Psoas muscle (tissue), 8 donors: ENCODE data around the gene ELFN2. TPM values are rescaled to one million over a fixed set of nuclear protein-coding genes. Genes with fewer than 3 reads are reported as not detected.

ENCODE experiments used
- ATAC-seq, 4 donors: fragments of 200-7000 bp; cut with Tn5 transposase; one replicate each; pipeline ENCODE4 v1.9.1; 2020; ENCODE audit warnings: moderate library complexity in 3 of 4, mild to moderate bottlenecking in 2 of 4
- DNase-seq, 2 donors: peaks; one replicate each; pipeline ENCODE4 v3.0.0-alpha.2; 2020
- H3K27ac ChIP-seq: fragments of 200-600 bp; one replicate; pipeline ENCODE4 v1.8.0; 2022
- H3K27me3 ChIP-seq, 3 donors: fragments of 200-600 bp in 1 of 3; one replicate each; pipeline versions ENCODE4 v1.6.1 to v1.8.0; 2013 to 2022; ENCODE audit warnings: low read length in 2 of 3, mild to moderate bottlenecking in 2 of 3, moderate library complexity in 1 of 3; ENCODE audit not compliant: insufficient read depth in 3 of 3
- H3K36me3 ChIP-seq, 2 donors: fragments of 200-600 bp in 1 of 2; one replicate each; pipeline versions ENCODE4 v1.6.1 to v1.8.0; 2013 to 2022; ENCODE audit warnings: low read depth in 1 of 2, mild to moderate bottlenecking in 1 of 2, moderate library complexity in 1 of 2; ENCODE audit not compliant: insufficient read depth in 1 of 2
- H3K4me1 ChIP-seq: fragments of 200-600 bp; one replicate; pipeline ENCODE4 v1.8.0; 2022
- H3K4me3 ChIP-seq: fragments of 200-600 bp; one replicate; pipeline ENCODE4 v1.8.0; 2022; ENCODE audit warnings: mild to moderate bottlenecking
- H3K9me3 ChIP-seq: fragments of 200-600 bp; one replicate; pipeline ENCODE4 v1.8.0; 2022
- WGBS, 3 donors: extraction: QIAGEN DNeasy Blood & Tissue Kit; methylation state at CpG; one replicate each; pipeline versions ENCODE4 v1.1.6 to v1.1.7; 2013; 5-methylcytosine and 5-hydroxymethylcytosine counted together
- intact Hi-C, 2 donors: fragments of 100-400 bp; cut with DNase I; formaldehyde crosslinking; loops; one replicate each; pipeline versions ENCODE4 v1.11.0 to v1.14.2; 2022
- long read RNA-seq, 2 donors: library from polyadenylated mRNA; unstranded; transcript quantifications; one replicate each; pipeline ENCODE4 v2.0.0, GENCODE V29; 2021
- polyA plus RNA-seq, 3 donors: library from polyadenylated mRNA; stranded (reverse); fragments of 200-250 nt; gene quantifications; one replicate each; pipeline ENCODE4 v1.2.3, GENCODE V29; 2013
- total RNA-seq, 4 donors: library from RNA; stranded (reverse); fragmentation: NEBNext Ultra II Directional in 2 of 4; extraction: Animal tissue kit (Norgen Biotek cat#: 25700) in 2 of 4; gene quantifications; one replicate each; pipeline versions ENCODE4 v1.2.1 to v1.2.4, GENCODE V29; 2021 to 2023
- TF ChIP-seq, protein P1 (sequence below): fragments of 200-600 bp; IDR thresholded peaks from one replicate; pipeline ENCODE4 v1.8.0; 2022; ENCODE audit warnings: antibody characterized with exemption
- donor health status: healthy with polysubstance abuse.
- donor health status: DM: no; HTN: no; CAD: no; lungs with moderate emphysema.
- donor health status: Bipolar disorder and iron deficiency.
- donor health status: healthy.
- donor health status: DM: yes; HTN: yes; CAD: no.
- donor health status: DM: no; HTN: no; CAD: no.
- donor health status: DM: no; HTN: no; CAD: no.
- donor health status: DM: yes; HTN: yes; CAD: no.

Gene ELFN2, protein sequence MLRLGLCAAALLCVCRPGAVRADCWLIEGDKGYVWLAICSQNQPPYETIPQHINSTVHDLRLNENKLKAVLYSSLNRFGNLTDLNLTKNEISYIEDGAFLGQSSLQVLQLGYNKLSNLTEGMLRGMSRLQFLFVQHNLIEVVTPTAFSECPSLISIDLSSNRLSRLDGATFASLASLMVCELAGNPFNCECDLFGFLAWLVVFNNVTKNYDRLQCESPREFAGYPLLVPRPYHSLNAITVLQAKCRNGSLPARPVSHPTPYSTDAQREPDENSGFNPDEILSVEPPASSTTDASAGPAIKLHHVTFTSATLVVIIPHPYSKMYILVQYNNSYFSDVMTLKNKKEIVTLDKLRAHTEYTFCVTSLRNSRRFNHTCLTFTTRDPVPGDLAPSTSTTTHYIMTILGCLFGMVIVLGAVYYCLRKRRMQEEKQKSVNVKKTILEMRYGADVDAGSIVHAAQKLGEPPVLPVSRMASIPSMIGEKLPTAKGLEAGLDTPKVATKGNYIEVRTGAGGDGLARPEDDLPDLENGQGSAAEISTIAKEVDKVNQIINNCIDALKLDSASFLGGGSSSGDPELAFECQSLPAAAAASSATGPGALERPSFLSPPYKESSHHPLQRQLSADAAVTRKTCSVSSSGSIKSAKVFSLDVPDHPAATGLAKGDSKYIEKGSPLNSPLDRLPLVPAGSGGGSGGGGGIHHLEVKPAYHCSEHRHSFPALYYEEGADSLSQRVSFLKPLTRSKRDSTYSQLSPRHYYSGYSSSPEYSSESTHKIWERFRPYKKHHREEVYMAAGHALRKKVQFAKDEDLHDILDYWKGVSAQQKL
- not detected for total RNA-seq
- polyA plus RNA-seq, result under 1 TPM; 0.01 to 0.05 (median 0.01) TPM
- long read RNA-seq, donor 1, result 0 reads
- long read RNA-seq, donor 2, result 0 reads

DNA sequence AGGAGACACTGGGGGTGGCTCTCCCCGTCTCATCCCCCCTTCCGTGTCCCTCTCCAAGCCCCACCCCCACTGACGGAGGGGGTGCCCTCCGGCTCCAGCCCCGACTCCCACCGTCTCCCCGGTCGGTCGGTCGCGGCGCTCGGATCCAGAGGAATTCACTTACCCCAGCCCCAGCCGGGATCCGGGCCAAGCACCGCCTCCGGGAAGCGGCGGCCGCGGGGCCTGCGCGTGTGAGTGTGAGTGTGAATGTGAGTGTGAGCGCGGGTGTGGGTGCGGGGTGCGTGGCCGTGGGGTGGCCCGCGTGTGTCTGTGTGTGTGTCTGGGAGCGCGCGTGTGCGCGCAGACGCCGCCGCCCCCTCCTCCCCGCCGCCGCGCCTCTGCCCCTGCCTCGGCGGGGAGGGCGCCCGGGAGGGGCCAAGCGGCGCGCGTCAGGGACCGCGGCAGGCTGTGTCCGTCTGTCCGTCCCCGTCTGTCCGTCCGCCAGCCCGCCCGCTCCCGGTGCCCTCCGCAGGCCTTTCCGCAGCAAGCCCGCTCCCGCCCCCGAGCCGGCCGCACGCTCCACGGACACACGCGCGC lies at the start of gene ELFN2:
TSS of gene ELFN2 (minus strand) at position 345 of the 576 bp plus-strand sequence. CDS start 51,945 bp downstream, outside the sequence.
- ATAC-seq, result no peak
- H3K27me3 ChIP-seq, result peaks cover 0 to 93% (median 35%) of the 10 kb centered on the region in 3 donors
- WGBS, 3 donors, result 0 to 2% (median 1%) methylated on average over 29 to 72 of the region's 72 CpGs

DNA sequence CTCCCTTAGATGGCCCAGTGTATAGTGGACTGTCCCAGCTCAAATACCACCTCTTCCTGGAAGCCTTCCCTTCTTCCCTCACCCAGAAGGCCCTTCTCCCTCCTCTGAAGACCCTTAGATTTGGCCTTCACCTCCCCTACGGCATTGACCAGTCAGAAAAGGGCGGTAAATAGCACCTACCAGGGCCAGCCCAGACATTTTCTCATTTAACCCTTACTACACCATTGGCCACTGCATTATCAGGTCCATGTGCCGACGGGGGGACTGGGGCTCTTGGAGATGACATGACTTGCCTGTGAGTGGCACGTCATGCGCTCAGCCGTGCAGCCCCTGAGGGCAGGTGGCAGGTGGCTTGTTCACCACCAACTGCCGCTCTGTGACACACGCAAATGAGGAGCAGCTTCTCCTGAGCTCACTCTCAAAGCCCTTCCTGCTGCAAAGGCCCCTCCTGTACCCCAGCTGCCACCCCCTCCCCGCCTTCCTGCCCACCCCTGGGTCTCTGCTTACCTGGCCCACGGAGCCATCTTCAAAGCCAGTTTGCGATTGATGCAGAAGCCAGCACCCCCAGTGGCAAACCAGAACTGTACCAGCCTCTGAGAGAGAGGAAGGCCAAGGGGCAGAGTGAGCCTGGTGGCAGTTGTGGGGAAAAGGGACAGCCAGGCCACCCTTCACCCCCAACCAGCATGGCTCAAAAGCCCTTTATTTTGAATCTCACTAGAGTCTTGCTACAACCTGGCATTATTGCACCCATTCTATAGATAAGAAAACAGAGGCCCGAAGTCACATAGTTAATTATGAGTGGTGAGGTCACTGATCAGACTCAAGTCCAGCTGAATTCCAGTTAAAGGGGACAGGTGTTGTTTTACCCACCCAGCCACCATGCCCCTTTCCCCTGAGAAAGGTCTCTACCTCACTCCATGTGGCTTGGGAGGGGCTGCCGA lies 49.4 kb upstream of the ELFN2 start:
- DNase-seq (no peak), ATAC-seq (no peak)
- TF ChIP-seq, protein P1, sequence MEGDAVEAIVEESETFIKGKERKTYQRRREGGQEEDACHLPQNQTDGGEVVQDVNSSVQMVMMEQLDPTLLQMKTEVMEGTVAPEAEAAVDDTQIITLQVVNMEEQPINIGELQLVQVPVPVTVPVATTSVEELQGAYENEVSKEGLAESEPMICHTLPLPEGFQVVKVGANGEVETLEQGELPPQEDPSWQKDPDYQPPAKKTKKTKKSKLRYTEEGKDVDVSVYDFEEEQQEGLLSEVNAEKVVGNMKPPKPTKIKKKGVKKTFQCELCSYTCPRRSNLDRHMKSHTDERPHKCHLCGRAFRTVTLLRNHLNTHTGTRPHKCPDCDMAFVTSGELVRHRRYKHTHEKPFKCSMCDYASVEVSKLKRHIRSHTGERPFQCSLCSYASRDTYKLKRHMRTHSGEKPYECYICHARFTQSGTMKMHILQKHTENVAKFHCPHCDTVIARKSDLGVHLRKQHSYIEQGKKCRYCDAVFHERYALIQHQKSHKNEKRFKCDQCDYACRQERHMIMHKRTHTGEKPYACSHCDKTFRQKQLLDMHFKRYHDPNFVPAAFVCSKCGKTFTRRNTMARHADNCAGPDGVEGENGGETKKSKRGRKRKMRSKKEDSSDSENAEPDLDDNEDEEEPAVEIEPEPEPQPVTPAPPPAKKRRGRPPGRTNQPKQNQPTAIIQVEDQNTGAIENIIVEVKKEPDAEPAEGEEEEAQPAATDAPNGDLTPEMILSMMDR, result no peak
- peaks cover 0 to 17% (median 5%) of the 10 kb centered on the region in 3 donors for H3K27me3 ChIP-seq
- no peaks in the 10 kb centered on the region for H3K4me1 ChIP-seq
- intact Hi-C loops, result no loop called here
- H3K4me3 ChIP-seq, result no peak overlapping the region
- H3K9me3 ChIP-seq, result no peaks in the 10 kb centered on the region
- WGBS, 3 donors, result 77 to 79% (median 78%) methylated on average over 14 of the region's 14 CpGs
- no peak overlapping the region for H3K27ac ChIP-seq
- no peaks in the 10 kb centered on the region for H3K36me3 ChIP-seq

More for the DNA sequence above, at the start of gene ELFN2:
- Histone ChIP-seq H3K4me1 (no peaks in the 10 kb centered on the region), H3K9me3 (no peaks in the 10 kb centered on the region), H3K27ac (no peak within 1 kb of the TSS), H3K36me3 (no peaks in the 10 kb centered on the region), H3K4me3 (peak within 1 kb of the TSS; percentile 51)
- DNase-seq, result no peak
- TF ChIP-seq, protein P1, result no peak
- intact Hi-C loops, result loop anchor here in 1 of 2 donors (10.0 kb wide), 1 partner anchor 112 kb away; no protein-coding TSS in a partner anchor

DNA sequence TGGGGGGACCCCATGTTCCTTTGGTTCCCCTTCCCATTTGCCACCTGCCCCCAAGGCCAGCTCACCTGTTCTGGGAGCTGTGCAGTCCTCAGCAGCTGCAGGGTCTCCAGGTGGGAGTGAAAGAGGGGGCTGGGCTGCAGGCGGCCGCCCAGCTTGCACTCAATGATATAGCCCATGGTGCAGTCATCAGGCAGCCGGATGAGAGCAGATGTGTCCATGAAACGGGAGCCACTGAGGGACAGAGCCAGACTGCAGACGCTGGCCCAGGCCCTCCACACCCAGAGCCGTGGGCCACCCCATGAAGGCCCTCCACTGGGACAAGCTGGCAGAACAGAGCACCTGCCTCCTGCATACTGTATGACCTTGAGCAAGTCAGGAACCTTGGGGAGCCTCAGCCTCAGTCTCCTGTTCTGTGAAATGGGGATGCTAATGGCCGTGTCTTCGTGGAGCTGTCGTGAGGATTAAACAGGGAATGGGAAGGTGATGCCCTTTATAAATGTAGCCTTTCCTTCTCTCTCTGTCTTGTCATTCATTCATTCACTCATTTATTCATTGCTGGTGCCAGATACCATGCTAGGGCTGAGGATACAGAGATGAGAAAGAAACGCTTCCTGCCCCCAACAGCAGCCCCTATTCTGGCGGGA lies 47.3 kb upstream of the ELFN2 start:
- WGBS, 3 donors, result 65 to 74% (median 66%) methylated on average over 11 of the region's 11 CpGs
- Histone ChIP-seq H3K36me3 (no peaks in the 10 kb centered on the region), H3K27me3 (peaks cover 0 to 23% (median 5%) of the 10 kb centered on the region in 3 donors), H3K27ac (no peak overlapping the region), H3K4me3 (no peak overlapping the region), H3K9me3 (no peaks in the 10 kb centered on the region), H3K4me1 (no peaks in the 10 kb centered on the region)
- intact Hi-C loops, result no loop called here
- TF ChIP-seq, protein P1, result no peak
- ATAC-seq, result no peak
- DNase-seq, result no peak
